Glutamatergic neuron (in vitro differentiated cells): ENCODE measurements around the gene RTEL1. TPM values are rescaled to one million over a fixed set of nuclear protein-coding genes. Genes with fewer than 3 reads are reported as not detected.

Experiments used
- DNase-seq: peaks from one replicate; pipeline ENCODE4 v3.0.0; 2022
- H3K27ac Mint-ChIP-seq: one replicate; pipeline ENCODE4 v1.8.0; 2020; ENCODE audit warnings: mild to moderate bottlenecking, mixed read lengths, inconsistent platforms; ENCODE audit not compliant: unreplicated experiment
- H3K27me3 Mint-ChIP-seq: one replicate; pipeline ENCODE4 v1.8.0; 2020; ENCODE audit warnings: mild to moderate bottlenecking, moderate library complexity, mixed read lengths, inconsistent platforms; ENCODE audit not compliant: unreplicated experiment
- H3K36me3 Mint-ChIP-seq: one replicate; pipeline ENCODE4 v1.8.0; 2020; ENCODE audit warnings: mild to moderate bottlenecking, mixed read lengths, inconsistent platforms; ENCODE audit not compliant: unreplicated experiment
- H3K4me1 Mint-ChIP-seq: one replicate; pipeline ENCODE4 v1.8.0; 2020; ENCODE audit warnings: mild to moderate bottlenecking, low read depth, mixed read lengths, inconsistent platforms; ENCODE audit not compliant: unreplicated experiment
- H3K4me3 Mint-ChIP-seq: one replicate; pipeline ENCODE4 v1.8.0; 2020; ENCODE audit warnings: mild to moderate bottlenecking, mixed read lengths, inconsistent platforms; ENCODE audit not compliant: unreplicated experiment
- H3K9me3 Mint-ChIP-seq: one replicate; pipeline ENCODE4 v1.8.0; 2020; ENCODE audit warnings: mild to moderate bottlenecking, moderate library complexity, mixed read lengths, inconsistent platforms; ENCODE audit not compliant: unreplicated experiment
- total RNA-seq: library from RNA; stranded (reverse); fragmentation: NEBNext Ultra II Directional; extraction: Animal tissue kit (Norgen Biotek cat#: 25700); gene quantifications from one replicate; pipeline ENCODE4 v1.2.1, GENCODE V29; 2021; ENCODE audit not compliant: unreplicated experiment
- TF ChIP-seq, protein P1 (sequence below): fragments of 200-600 bp; sonication (generic); IDR thresholded peaks from one replicate; pipeline ENCODE4 v1.5.0; 2021; ENCODE audit not compliant: partially characterized antibody, unreplicated experiment

Gene RTEL1
- total RNA-seq, 1 donor from 2014 or later: 36.3 TPM

- TF ChIP-seq, protein P1, sequence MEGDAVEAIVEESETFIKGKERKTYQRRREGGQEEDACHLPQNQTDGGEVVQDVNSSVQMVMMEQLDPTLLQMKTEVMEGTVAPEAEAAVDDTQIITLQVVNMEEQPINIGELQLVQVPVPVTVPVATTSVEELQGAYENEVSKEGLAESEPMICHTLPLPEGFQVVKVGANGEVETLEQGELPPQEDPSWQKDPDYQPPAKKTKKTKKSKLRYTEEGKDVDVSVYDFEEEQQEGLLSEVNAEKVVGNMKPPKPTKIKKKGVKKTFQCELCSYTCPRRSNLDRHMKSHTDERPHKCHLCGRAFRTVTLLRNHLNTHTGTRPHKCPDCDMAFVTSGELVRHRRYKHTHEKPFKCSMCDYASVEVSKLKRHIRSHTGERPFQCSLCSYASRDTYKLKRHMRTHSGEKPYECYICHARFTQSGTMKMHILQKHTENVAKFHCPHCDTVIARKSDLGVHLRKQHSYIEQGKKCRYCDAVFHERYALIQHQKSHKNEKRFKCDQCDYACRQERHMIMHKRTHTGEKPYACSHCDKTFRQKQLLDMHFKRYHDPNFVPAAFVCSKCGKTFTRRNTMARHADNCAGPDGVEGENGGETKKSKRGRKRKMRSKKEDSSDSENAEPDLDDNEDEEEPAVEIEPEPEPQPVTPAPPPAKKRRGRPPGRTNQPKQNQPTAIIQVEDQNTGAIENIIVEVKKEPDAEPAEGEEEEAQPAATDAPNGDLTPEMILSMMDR: no peak
- Mint-ChIP-seq H3K27me3 (peaks cover 13% of the 10 kb centered on the region), H3K27ac (no peak overlapping the region), H3K9me3 (peaks cover 9% of the 10 kb centered on the region), H3K4me1 (peaks cover 2% of the 10 kb centered on the region), H3K36me3 (no peaks in the 10 kb centered on the region), H3K4me3 (no peak overlapping the region)
- DNase-seq: no peak
Observed at GRCh38 chr20:63701051-63701328, 42.9 kb downstream of the RTEL1 start.

- no peak overlapping the region for H3K27ac Mint-ChIP-seq
- H3K4me3 Mint-ChIP-seq: no peak overlapping the region
- peaks cover 13% of the 10 kb centered on the region for H3K27me3 Mint-ChIP-seq
- peaks cover 9% of the 10 kb centered on the region for H3K9me3 Mint-ChIP-seq
- no peaks in the 10 kb centered on the region for H3K36me3 Mint-ChIP-seq
- peaks cover 2% of the 10 kb centered on the region for H3K4me1 Mint-ChIP-seq
- no peak for DNase-seq
- TF ChIP-seq, protein P1: no peak
Observed at GRCh38 chr20:63701329-63702035, 43.4 kb downstream of the RTEL1 start.

DNA sequence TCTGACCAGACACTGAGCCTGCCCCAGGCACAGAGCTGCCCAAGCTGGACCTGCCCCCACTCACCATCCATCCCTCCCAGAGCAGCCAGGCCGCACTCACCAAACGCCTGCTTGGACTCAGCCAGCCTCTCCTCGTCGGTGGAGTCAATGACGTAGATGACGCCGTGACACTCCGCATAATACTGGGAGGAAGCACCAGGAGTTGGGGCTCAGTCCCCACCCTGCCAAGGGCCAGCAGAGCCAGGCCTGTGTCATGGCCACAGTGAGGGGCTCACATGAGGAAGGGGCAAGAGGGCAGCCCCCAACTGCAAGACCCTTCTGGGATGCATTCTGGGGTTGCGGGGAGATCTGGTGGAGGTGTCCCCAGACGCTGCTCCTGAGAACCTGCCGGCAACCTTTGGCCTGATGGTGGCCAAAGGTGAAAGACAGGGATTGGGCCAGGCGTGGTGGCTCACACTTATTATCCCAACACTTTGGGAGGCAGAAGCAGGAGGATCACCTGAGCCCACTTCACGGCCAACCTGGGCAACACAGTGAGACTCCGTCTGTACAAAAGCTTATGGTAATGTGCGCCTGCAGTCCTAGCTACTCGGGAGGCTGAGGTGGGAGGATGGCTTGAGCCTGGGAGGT is 44.0 kb downstream of the RTEL1 start:
- H3K4me3 Mint-ChIP-seq: no peak overlapping the region
- peaks cover 18% of the 10 kb centered on the region for H3K27me3 Mint-ChIP-seq
- H3K9me3 Mint-ChIP-seq: peaks cover 11% of the 10 kb centered on the region
- no peak overlapping the region for H3K27ac Mint-ChIP-seq
- peaks cover 6% of the 10 kb centered on the region for H3K4me1 Mint-ChIP-seq
- DNase-seq: no peak
- no peaks in the 10 kb centered on the region for H3K36me3 Mint-ChIP-seq
- TF ChIP-seq, protein P1: no peak

DNA sequence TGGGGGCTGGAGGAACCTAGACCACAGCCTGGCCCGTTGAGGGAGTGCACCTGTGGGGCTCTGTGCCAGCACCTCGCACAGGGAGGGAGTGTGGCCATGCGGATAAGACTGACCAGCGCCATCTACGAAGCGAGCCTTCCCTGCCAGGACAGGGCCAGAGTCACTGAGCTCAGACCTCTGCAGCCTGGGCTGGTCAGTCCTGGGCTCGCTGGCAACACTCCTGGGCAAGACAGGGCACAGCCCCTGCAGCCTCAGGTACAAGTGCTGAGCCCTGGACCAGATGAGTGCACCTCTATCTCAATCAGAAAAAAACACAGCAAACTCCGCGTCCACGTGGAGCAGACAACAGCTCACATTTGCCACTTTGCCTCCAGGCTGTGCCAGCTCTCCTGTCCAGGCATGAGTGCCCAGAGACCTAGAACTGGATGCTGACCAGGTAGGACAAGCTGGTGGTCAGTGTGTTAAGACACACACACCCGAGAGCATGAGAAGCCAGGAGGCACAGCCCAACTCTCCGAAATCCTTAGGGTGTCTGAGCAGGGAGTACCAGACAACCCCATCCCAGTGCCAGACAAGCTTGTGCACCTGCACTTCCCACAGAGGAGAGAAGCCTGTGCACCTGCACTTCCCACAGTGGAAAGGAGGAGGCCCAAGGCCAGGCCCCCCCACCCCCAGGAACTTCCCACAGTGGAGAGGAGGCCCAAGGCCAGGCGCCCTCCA is 44.8 kb downstream of the RTEL1 start:
- TF ChIP-seq, protein P1: no peak
- H3K9me3 Mint-ChIP-seq: peaks cover 11% of the 10 kb centered on the region
- peaks cover 6% of the 10 kb centered on the region for H3K4me1 Mint-ChIP-seq
- no peak overlapping the region for H3K4me3 Mint-ChIP-seq
- no peak overlapping the region for H3K27ac Mint-ChIP-seq
- H3K36me3 Mint-ChIP-seq: no peaks in the 10 kb centered on the region
- H3K27me3 Mint-ChIP-seq: peaks cover 14% of the 10 kb centered on the region
- no peak for DNase-seq

- H3K4me3 Mint-ChIP-seq: no peak overlapping the region
- DNase-seq: no peak
- H3K27ac Mint-ChIP-seq: no peak overlapping the region
- peaks cover 6% of the 10 kb centered on the region for H3K4me1 Mint-ChIP-seq
- H3K36me3 Mint-ChIP-seq: no peaks in the 10 kb centered on the region
- H3K27me3 Mint-ChIP-seq: peaks cover 13% of the 10 kb centered on the region
- peaks cover 11% of the 10 kb centered on the region for H3K9me3 Mint-ChIP-seq
- TF ChIP-seq, protein P1: no peak
Observed at GRCh38 chr20:63703471-63703975, 45.4 kb downstream of the RTEL1 start.
